ENCODE results near the gene TMEM220.
A peak's percentile ranks its signal among the peaks of the same experiment; 100 is the strongest.

DNA sequence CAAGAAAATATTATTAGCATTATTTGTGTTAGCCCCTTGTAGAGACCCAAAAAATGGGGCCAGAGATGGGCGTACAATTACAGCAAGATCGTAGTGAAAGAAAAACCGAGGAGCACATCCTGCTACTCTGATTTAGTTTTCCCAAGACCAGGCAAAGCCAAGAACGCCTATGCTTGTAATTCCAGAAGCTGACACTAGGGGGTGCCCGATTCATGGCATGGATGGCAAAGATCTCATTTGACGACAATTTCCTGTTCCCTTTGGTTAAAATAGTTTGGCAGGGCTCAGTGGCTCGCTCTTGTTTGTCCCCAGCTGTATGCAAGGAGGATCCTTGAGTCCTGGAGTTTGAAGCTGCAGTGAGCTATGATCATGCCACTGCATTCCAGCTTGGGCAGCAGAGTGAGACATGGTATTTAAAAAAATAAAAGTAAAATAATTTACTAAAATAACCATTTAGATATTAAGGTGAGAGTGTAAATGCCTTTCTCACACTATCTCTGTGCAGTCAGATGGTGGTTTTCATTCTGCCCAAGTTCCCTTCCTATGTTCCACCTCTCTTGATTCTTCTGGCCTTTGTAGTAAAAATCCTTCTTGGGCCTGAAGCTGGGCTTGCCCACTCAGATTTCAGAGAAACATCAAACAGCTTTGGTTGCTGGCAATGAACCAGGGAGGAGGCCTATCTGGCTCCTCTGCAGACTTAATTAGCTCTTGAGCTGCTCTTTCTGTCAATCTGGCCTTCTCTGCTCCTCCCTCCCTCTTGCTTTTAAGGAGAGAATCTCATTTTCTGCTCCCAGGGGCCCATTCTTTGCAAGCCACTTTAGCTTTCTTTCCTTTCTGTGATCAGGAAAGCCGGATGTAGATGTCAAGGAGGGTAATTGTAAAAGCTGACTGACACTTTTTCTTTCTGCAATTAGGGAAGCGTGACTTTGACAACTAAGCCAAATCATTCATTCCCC lies 42.9 kb upstream of the TMEM220 start:
- TF ChIP-seq, protein P1, sequence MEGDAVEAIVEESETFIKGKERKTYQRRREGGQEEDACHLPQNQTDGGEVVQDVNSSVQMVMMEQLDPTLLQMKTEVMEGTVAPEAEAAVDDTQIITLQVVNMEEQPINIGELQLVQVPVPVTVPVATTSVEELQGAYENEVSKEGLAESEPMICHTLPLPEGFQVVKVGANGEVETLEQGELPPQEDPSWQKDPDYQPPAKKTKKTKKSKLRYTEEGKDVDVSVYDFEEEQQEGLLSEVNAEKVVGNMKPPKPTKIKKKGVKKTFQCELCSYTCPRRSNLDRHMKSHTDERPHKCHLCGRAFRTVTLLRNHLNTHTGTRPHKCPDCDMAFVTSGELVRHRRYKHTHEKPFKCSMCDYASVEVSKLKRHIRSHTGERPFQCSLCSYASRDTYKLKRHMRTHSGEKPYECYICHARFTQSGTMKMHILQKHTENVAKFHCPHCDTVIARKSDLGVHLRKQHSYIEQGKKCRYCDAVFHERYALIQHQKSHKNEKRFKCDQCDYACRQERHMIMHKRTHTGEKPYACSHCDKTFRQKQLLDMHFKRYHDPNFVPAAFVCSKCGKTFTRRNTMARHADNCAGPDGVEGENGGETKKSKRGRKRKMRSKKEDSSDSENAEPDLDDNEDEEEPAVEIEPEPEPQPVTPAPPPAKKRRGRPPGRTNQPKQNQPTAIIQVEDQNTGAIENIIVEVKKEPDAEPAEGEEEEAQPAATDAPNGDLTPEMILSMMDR (IDR thresholded peaks at IDR 0.05; ENCODE audit: low read length): peak; percentile 76
- TF ChIP-seq EZH2phosphoT487 (IDR thresholded peaks at IDR 0.05; ENCODE audit: low read length): no peak
- no peak for TF ChIP-seq EZH2 (optimal IDR thresholded peaks at IDR 0.05; ENCODE audit: low read depth, low read length)

All from MM.1S (cell line).